HUES64 (cell line): ENCODE data around the gene QPCTL.
A peak's percentile ranks its signal among the peaks of the same experiment; 100 is the strongest.

Experiments used
- H3K27ac ChIP-seq: 2 replicates; pipeline ENCODE4 v1.7.0; 2013; ENCODE audit warnings: low read depth, low read length, inconsistent platforms
- H3K27me3 ChIP-seq: 2 replicates; pipeline ENCODE4 v1.6.1; 2013; ENCODE audit warnings: mild to moderate bottlenecking, low read length; ENCODE audit not compliant: insufficient read depth
- H3K36me3 ChIP-seq: 2 replicates; pipeline ENCODE4 v1.6.1; 2013; ENCODE audit warnings: mild to moderate bottlenecking, low read length; ENCODE audit not compliant: insufficient read depth
- H3K4me1 ChIP-seq: 2 replicates; pipeline ENCODE4 v1.6.1; 2013; ENCODE audit warnings: mild to moderate bottlenecking, low read length, moderate library complexity; ENCODE audit not compliant: insufficient read depth
- H3K4me3 ChIP-seq: 2 replicates; pipeline ENCODE4 v1.5.1; 2013; ENCODE audit warnings: mild to moderate bottlenecking, low read length, moderate library complexity
- H3K9ac ChIP-seq: 2 replicates; pipeline ENCODE4 v1.6.1; 2013; ENCODE audit warnings: mild to moderate bottlenecking, low read depth, low read length
- H3K9me3 ChIP-seq: 2 replicates; pipeline ENCODE4 v1.6.1; 2013; ENCODE audit warnings: low read depth, low read length; ENCODE audit not compliant: insufficient read depth
- WGBS: fragments of 150-250, 120-280 bp; methylation state at CpG from one replicate; pipeline ENCODE4 v1.1.7; 2013; ENCODE audit warnings: missing lambda C conversion rate; 5-methylcytosine and 5-hydroxymethylcytosine counted together

QPCTL gene

DNA sequence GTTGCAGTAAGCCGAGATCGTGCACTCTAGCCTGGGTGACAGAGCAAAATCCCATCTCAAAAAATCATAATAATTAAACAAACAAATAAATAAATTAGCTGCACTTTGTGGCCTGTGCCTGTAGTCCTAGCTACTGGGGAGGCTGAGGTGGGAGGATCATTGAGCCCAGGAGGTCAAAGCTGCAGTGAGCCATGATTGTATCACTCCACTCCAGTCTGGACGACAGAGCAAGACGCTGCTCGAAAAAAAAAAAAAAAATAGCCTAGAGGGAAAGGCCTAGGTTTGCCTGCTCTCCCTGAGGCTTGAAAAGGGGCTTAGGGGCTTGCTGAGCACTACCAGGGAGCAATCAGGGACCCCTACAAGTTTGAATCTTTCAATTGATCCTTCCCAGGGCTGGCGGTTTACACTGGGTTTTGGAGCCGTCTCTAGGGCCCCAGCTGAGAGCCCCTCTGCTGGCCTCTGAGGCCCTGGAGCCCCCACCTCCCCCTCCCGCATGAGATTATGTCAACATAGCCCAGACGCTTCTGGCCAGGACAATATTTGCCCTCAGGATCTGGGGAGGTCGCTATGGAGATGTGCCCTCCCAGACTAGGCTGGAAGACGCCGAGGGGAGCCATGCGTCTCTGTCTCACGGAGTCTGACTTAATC lies 34.8 kb upstream of the QPCTL start:
- H3K4me3 ChIP-seq: no peak overlapping the region
- no peaks in the 10 kb centered on the region for H3K36me3 ChIP-seq
- no peaks in the 10 kb centered on the region for H3K27me3 ChIP-seq
- H3K9ac ChIP-seq: no peak overlapping the region
- no peaks in the 10 kb centered on the region for H3K9me3 ChIP-seq
- no peaks in the 10 kb centered on the region for H3K4me1 ChIP-seq
- WGBS: 46% methylated on average over 14 of the region's 14 CpGs
- no peak overlapping the region for H3K27ac ChIP-seq

DNA sequence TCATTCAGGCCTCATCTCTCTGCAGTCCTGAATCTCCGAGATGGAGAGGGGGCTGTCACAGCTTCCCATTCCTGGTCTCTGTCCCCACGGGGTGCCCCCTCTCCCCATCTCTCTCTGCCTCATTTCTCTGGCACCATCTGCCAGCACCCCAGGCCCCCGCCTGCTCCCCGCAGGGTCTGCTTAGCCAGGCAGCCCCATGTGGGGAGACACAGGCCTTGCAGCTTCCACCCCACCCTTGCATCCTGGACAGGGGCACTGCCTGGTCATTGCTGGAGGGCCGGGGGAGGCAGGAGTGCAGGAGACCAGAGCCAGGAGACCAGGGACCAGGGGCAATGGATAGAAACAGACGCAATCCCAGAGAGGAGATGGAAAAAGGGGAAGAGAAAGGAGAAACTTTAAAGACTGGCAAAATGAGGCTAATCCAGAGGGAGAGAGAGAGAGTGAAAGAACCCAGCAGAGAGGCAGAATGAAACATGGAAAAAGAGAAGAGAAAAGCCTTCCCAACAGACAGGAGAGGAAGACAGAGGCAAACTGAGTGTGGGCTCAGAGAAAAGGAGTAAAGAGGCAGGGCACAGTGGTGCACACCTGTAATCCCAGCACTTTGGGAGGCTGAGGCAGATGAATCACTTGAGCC lies 33.3 kb upstream of the QPCTL start:
- WGBS: 86% methylated on average over 6 of the region's 6 CpGs
- H3K9me3 ChIP-seq: no peaks in the 10 kb centered on the region
- no peak overlapping the region for H3K4me3 ChIP-seq
- H3K9ac ChIP-seq: no peak overlapping the region
- H3K27me3 ChIP-seq: no peaks in the 10 kb centered on the region
- H3K36me3 ChIP-seq: no peaks in the 10 kb centered on the region
- no peaks in the 10 kb centered on the region for H3K4me1 ChIP-seq
- H3K27ac ChIP-seq: no peak overlapping the region

DNA sequence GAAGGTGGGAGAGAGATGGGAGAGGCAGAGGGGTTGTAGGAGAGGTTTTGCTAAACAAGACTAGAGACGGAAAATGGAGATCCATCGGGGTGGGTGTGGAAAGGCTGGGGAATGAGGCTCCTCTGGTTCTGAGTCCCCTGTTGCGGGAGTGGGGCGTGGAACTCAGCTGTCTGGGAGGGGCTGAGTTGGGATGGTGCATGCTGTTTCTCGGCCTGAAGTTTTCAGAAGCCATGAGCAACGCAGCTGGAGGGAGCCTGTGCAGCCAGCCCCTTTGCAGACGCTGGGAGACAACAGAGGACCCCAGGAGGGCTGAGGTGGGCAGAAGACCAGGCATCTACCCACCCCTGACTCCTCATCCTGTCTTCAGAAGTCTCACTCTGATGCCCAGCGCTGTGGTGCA lies 31.8 kb upstream of the QPCTL start:
- no peaks in the 10 kb centered on the region for H3K27me3 ChIP-seq
- no peaks in the 10 kb centered on the region for H3K9me3 ChIP-seq
- no peak overlapping the region for H3K27ac ChIP-seq
- no peaks in the 10 kb centered on the region for H3K4me1 ChIP-seq
- 50% methylated on average over 8 of the region's 8 CpGs for WGBS
- no peak overlapping the region for H3K9ac ChIP-seq
- H3K4me3 ChIP-seq: no peak overlapping the region
- no peaks in the 10 kb centered on the region for H3K36me3 ChIP-seq

DNA sequence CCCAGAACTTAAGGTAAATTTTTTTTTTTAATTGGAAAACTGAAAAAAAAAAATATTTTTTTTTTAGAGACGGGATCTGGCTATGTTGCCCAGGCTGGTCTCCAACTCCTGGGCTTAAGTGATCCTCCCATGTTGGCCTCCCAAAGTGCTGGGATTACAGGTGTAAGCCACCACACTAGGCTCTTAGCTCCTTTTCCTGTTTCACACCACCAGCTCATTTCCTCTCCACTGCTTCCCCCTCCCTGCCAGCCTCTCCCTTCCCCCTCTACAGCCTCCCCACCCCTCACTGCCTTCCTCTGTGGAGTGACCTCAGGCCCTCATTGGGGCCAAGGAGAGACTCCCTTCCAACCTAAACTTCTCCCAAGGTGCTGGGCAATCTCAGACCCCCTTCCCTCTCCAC lies 28.7 kb upstream of the QPCTL start:
- Histone ChIP-seq H3K36me3 (no peaks in the 10 kb centered on the region), H3K4me3 (no peak overlapping the region), H3K4me1 (0 out of 2 replicates have a peak, but pooled peaks cover 3% of the 10 kb centered on the region), H3K9me3 (no peaks in the 10 kb centered on the region), H3K9ac (no peak overlapping the region), H3K27ac (no peak overlapping the region), H3K27me3 (peaks cover 14% of the 10 kb centered on the region)
- 93% methylated on average over 1 of the region's 1 CpG for WGBS

DNA sequence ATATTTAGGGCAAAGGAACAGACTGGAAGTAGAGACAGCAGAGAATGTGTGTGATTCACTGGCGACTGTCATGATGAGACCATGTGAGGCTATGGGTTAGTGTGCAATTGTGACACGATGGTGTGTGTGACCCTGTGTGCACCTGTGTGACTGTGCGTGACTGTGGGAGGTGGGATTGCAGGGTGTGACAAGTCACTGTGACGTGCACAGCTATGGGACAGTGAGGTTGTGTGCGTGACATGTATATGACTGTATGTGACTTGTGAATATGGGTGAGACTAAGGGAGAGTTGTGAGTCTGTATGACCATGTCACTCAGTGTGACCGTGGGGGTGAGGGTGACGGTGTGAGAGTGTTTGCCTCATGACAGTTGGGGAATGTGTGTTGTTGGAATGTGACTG lies 27.9 kb upstream of the QPCTL start:
- no peak overlapping the region for H3K9ac ChIP-seq
- no peaks in the 10 kb centered on the region for H3K9me3 ChIP-seq
- H3K4me3 ChIP-seq: no peak overlapping the region
- H3K4me1 ChIP-seq: 0 out of 2 replicates have a peak, but pooled peaks cover 3% of the 10 kb centered on the region
- H3K27me3 ChIP-seq: peaks cover 22% of the 10 kb centered on the region
- no peak overlapping the region for H3K27ac ChIP-seq
- H3K36me3 ChIP-seq: no peaks in the 10 kb centered on the region
- 83% methylated on average over 7 of the region's 7 CpGs for WGBS

DNA sequence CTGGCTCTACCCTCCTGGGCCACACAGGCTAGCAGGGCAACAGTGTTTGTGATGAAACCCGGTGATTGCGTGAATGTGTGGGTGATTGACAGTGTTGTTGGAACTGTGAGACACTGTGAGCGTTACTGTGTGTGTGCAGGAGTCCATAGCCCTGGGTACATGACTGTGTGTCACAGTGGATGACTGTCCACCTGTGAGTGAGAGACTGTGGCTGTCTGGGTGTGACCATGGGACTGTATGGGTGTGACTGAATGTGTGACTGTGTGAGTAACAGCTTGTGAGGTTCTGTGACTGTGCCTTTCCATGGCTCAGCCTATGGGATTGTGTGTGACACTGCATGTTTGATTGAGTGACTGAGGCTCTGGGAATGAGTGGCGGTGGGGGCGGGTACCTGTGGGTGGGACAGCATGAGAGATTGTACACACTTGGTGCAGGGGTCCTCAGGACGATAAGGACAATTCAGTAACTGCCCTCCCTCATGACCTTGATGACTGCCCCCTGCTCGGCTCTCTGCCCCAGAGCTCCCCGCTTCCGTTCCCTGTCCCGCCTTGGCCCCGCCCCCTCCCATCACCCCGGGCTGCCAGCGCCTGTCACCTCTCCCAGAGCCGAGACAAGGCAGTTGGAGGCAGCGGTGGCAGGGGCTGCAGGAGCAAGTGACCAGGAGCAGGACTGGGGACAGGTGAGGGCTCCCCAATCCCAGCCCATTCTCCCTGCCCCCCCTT lies 24.7 kb upstream of the QPCTL start, which contains the start of gene GIPR:
GIPR (plus strand) TSS at position 602 of the 722 bp plus-strand sequence. CDS start 1,300 bp downstream, outside the sequence.
- WGBS: 16% methylated on average over 15 of the region's 15 CpGs
- Histone ChIP-seq H3K4me3 (peak within 1 kb of the TSS; percentile 48), H3K27me3 (peaks cover 39% of the 10 kb centered on the region), H3K9ac (no peak within 1 kb of the TSS), H3K36me3 (no peaks in the 10 kb centered on the region), H3K9me3 (no peaks in the 10 kb centered on the region), H3K4me1 (0 out of 2 replicates have a peak, but pooled peaks cover 3% of the 10 kb centered on the region), H3K27ac (no peak within 1 kb of the TSS)

DNA sequence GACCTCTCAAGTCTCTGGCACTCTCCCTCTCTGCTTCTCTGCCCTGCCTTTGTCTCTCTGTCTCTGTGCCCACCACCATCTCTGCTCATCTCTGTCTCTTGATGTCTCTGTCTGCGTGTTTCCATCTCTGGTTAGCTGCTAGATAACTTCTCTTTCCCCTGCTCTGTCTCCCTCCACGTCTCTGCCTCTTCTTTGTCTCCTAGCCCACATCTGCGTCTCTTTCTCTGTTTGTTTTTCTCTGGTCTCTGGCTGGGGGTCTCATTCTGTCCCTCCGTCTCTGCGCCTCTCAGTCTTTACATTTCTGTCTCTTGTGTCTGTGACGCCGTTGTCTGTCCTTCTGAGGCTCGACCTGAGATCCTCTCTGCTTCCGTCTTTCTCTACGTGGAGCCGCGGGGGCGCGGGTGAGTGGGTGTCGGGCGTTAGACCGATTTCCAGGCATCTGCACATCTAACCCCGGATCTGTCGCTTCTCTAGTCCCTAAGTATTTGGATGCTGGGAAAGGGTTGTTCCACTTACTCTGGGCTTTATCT lies 24.1 kb upstream of the QPCTL start:
- H3K36me3 ChIP-seq: no peaks in the 10 kb centered on the region
- peaks cover 39% of the 10 kb centered on the region for H3K27me3 ChIP-seq
- no peaks in the 10 kb centered on the region for H3K9me3 ChIP-seq
- H3K27ac ChIP-seq: no peak overlapping the region
- 0 out of 2 replicates have a peak, but pooled peaks cover 3% of the 10 kb centered on the region for H3K4me1 ChIP-seq
- WGBS: 3% methylated on average over 19 of the region's 19 CpGs
- no peak overlapping the region for H3K9ac ChIP-seq
- H3K4me3 ChIP-seq: peak overlapping the region; percentile 48

DNA sequence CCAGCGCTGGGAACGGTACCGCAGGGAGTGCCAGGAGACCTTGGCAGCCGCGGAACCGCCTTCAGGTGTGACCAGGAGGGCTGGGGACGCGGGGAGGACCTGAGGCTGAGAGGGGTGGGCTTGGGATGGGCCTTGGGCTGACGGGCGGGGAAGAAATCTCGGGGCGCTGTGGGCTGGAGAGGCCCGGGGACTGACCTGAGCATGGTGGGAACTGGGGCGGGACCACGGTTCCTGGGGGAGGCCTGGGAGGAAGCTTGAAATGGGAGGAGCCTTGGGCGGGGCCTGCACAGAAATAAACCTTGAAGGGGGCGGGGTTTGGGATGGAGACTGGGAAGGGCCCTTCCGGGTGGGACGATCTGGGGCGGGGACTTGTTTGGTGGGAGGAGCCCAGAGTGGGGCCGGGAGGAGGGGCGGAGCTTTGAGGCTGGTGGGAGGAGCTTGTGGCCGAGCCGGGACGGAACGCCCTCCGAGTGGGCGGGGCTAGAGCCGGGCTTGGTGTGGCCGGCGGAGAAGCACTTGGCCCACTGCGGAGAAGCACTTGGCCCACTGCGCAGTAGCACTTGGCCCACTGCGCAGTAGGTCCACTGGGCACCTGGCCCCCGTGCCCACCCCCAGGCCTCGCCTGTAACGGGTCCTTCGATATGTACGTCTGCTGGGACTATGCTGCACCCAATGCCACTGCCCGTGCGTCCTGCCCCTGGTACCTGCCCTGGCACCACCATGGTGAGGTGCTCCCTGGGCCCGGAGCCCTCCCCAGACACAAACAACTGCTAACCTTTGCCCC lies 21.6 kb upstream of the QPCTL start:
- Histone ChIP-seq H3K4me1 (0 out of 2 replicates have a peak, but pooled peaks cover 3% of the 10 kb centered on the region), H3K4me3 (peak overlapping the region; percentile 72), H3K27me3 (peaks cover 39% of the 10 kb centered on the region), H3K27ac (no peak overlapping the region), H3K36me3 (no peaks in the 10 kb centered on the region), H3K9ac (no peak overlapping the region; the same call in 1 of the 2 replicates), H3K9me3 (no peaks in the 10 kb centered on the region)
- 15% methylated on average over 42 of the region's 42 CpGs for WGBS

DNA sequence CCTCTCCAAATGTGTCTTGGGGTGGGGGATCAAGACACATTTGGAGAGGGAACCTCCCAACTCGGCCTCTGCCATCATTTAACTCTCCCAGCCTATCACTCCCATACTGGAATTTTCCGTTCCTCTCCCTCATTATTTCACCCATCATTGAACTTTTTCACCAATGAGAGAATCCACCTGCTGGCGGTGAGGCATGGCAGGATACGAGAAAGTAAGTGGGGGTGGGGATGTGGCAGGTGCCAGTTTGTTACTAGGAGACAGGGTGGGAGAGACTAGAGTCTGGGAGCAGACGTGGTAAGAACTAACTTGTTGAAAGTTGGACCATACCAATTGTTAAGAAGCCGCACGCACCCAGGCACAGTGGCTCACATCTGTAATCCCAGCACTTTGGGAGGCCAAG lies 17.5 kb upstream of the QPCTL start:
- Histone ChIP-seq H3K9me3 (no peaks in the 10 kb centered on the region), H3K27ac (no peak overlapping the region), H3K9ac (no peak overlapping the region), H3K36me3 (no peaks in the 10 kb centered on the region), H3K4me1 (no peaks in the 10 kb centered on the region), H3K4me3 (no peak overlapping the region), H3K27me3 (peaks cover 41% of the 10 kb centered on the region)
- 85% methylated on average over 7 of the region's 7 CpGs for WGBS

DNA sequence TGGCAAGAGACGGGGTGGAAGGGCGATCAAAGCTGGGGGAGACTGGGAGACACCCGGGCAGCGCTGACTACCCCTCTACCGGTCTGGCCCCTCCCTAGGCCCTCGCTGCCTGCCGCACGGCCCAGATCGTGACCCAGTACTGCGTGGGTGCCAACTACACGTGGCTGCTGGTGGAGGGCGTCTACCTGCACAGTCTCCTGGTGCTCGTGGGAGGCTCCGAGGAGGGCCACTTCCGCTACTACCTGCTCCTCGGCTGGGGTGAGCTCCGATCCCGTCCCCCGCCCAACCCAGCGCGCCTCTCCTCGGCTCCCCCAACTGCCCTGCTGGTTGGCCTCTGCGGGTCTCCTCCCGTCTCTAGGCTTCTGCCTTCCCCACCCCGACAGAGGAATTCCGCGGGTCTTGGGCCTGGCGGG lies 15.6 kb upstream of the QPCTL start:
- H3K36me3 ChIP-seq: no peaks in the 10 kb centered on the region
- peak overlapping the region; percentile 41; the same call in 1 of the 2 replicates for H3K27ac ChIP-seq
- 8% methylated on average over 28 of the region's 28 CpGs for WGBS

More for the DNA sequence above, 15.6 kb upstream of the QPCTL start:
- Histone ChIP-seq H3K4me1 (no peaks in the 10 kb centered on the region), H3K9me3 (no peaks in the 10 kb centered on the region), H3K9ac (peak overlapping the region; percentile 69), H3K4me3 (peak overlapping the region; percentile 65), H3K27me3 (peaks cover 27% of the 10 kb centered on the region)
